NT2/D1 (cell line): ENCODE measurements around the gene ZDHHC3.

Experiments used
- SUZ12 ChIP-seq: IDR thresholded peaks from 2 replicates; pipeline ENCODE4 v1.6.1; 2011; ENCODE audit not compliant: insufficient read length, insufficient read depth; ENCODE audit errors: extremely low read depth
- YY1 ChIP-seq: IDR thresholded peaks from 2 replicates; pipeline ENCODE4 v1.6.1; 2011; ENCODE audit not compliant: insufficient read length, insufficient read depth
- ZNF274 ChIP-seq: IDR thresholded peaks from 2 replicates; pipeline ENCODE4 v1.6.1; 2011; ENCODE audit warnings: mild to moderate bottlenecking, low read depth, low read length

GRCh38 chr3:44913868-44914468, 62.0 kb downstream of the ZDHHC3 start:
- TF ChIP-seq YY1 (no peak), ZNF274 (no peak), SUZ12 (no peak)
